ENCODE results near the gene OSMR. TPM values are rescaled to one million over a fixed set of nuclear protein-coding genes. Genes with fewer than 3 reads are reported as not detected.

The OSMR gene
- polyA plus RNA-seq, 1 donor from 2014 or later: not detected

- Histone ChIP-seq H3K4me3 (ENCODE audit: low read length) (no peak overlapping the region), H3K36me3 (ENCODE audit: insufficient read depth, low read length) (no peaks in the 10 kb centered on the region), H3K4me2 (ENCODE audit: low read length) (no peak overlapping the region), H3K9ac (ENCODE audit: low read length) (no peak overlapping the region), H3F3A (ENCODE audit: insufficient read depth, low read length, poor library complexity, severe bottlenecking) (no peaks in the 10 kb centered on the region), H3K27ac (ENCODE audit: low read length) (no peak overlapping the region), H3K79me2 (replicated peaks; ENCODE audit: insufficient read depth, low read length) (no peaks in the 10 kb centered on the region), H4K20me1 (ENCODE audit: insufficient read depth) (no peaks in the 10 kb centered on the region), H3K9me2 (ENCODE audit: insufficient read depth, low read length) (no peaks in the 10 kb centered on the region), H3K27me3 (ENCODE audit: insufficient read depth, low read depth, low read length) (no peaks in the 10 kb centered on the region), H3K9me3 (ENCODE audit: low read length) (no peaks in the 10 kb centered on the region), H2AFZ (ENCODE audit: low read depth, low read length) (no peak overlapping the region)
- no peak for TF ChIP-seq TAF1 (IDR thresholded peaks at IDR 0.05; ENCODE audit: low read depth)
- TF ChIP-seq RAD21 (conservative IDR thresholded peaks at IDR 0.05): no peak
- no peak for TF ChIP-seq EZH2 (IDR thresholded peaks at IDR 0.05; ENCODE audit: borderline replicate concordance, insufficient read depth, low read length, poor library complexity, severe bottlenecking)
- TF ChIP-seq REST (IDR thresholded peaks at IDR 0.05; ENCODE audit: borderline replicate concordance): no peak
- TF ChIP-seq CTCF (IDR thresholded peaks at IDR 0.05; ENCODE audit: poor library complexity, severe bottlenecking): no peak
- TF ChIP-seq MXI1 (conservative IDR thresholded peaks at IDR 0.05; ENCODE audit: poor library complexity, severe bottlenecking): no peak
- TF ChIP-seq EP300 (conservative IDR thresholded peaks at IDR 0.05; ENCODE audit: poor library complexity, severe bottlenecking): no peak
- TF ChIP-seq POLR2AphosphoS5 (IDR thresholded peaks at IDR 0.05): no peak
- no peak for TF ChIP-seq SMC3 (conservative IDR thresholded peaks at IDR 0.05; ENCODE audit: poor library complexity)
Observed at GRCh38 chr5:38821679-38822078, 24.1 kb upstream of the OSMR start.

GRCh38 chr5:38823503-38823902 is 22.3 kb upstream of the OSMR start:
- TF ChIP-seq RAD21 (conservative IDR thresholded peaks at IDR 0.05): no peak
- TF ChIP-seq CTCF (IDR thresholded peaks at IDR 0.05; ENCODE audit: poor library complexity, severe bottlenecking): no peak
- no peak for TF ChIP-seq EP300 (conservative IDR thresholded peaks at IDR 0.05; ENCODE audit: poor library complexity, severe bottlenecking)
- TF ChIP-seq MXI1 (conservative IDR thresholded peaks at IDR 0.05; ENCODE audit: poor library complexity, severe bottlenecking): no peak
- TF ChIP-seq SMC3 (conservative IDR thresholded peaks at IDR 0.05; ENCODE audit: poor library complexity): no peak
- no peak for TF ChIP-seq TAF1 (IDR thresholded peaks at IDR 0.05; ENCODE audit: low read depth)
- TF ChIP-seq REST (IDR thresholded peaks at IDR 0.05; ENCODE audit: borderline replicate concordance): no peak
- no peak for TF ChIP-seq POLR2AphosphoS5 (IDR thresholded peaks at IDR 0.05)
- no peak for TF ChIP-seq EZH2 (IDR thresholded peaks at IDR 0.05; ENCODE audit: borderline replicate concordance, insufficient read depth, low read length, poor library complexity, severe bottlenecking)
- Histone ChIP-seq H3K9ac (ENCODE audit: low read length) (no peak overlapping the region), H3K4me3 (ENCODE audit: low read length) (no peak overlapping the region), H3K27ac (ENCODE audit: low read length) (no peak overlapping the region), H3K4me2 (ENCODE audit: low read length) (no peak overlapping the region), H3K79me2 (replicated peaks; ENCODE audit: insufficient read depth, low read length) (no peaks in the 10 kb centered on the region), H3F3A (ENCODE audit: insufficient read depth, low read length, poor library complexity, severe bottlenecking) (no peaks in the 10 kb centered on the region), H3K9me3 (ENCODE audit: low read length) (no peaks in the 10 kb centered on the region), H3K9me2 (ENCODE audit: insufficient read depth, low read length) (no peaks in the 10 kb centered on the region), H3K36me3 (ENCODE audit: insufficient read depth, low read length) (no peaks in the 10 kb centered on the region), H2AFZ (ENCODE audit: low read depth, low read length) (no peak overlapping the region), H4K20me1 (ENCODE audit: insufficient read depth) (no peaks in the 10 kb centered on the region), H3K27me3 (ENCODE audit: insufficient read depth, low read depth, low read length) (no peaks in the 10 kb centered on the region)
